ENCODE measurements around the gene GKN2. TPM values are rescaled to one million over a fixed set of nuclear protein-coding genes. Genes with fewer than 3 reads are reported as not detected.

GKN2 gene
- polyA plus RNA-seq, 2 of the 4 experiments (the other 2 are of a cell fraction), result 0.93 to 3.7 TPM

GRCh38 chr2:68932402-68932801, 20.3 kb downstream of the GKN2 start:
- no peak for FAIRE-seq
- Histone ChIP-seq H3K9me3 (no peaks in the 10 kb centered on the region), H3K27ac (no peak overlapping the region), H3K4me1 (peaks cover 13% of the 10 kb centered on the region), H3K4me2 (no peak overlapping the region), H3K4me3 (no peak overlapping the region)
- WGBS (ENCODE audit: missing lambda C conversion rate), result 62% methylated on average over 4 of the region's 4 CpGs
- POLR2A ChIA-PET, result no interaction called here
- TF ChIP-seq EHF (CRISPR knock-in tag; IDR thresholded peaks at IDR 0.05) (no peak), SREBF2 (IDR thresholded peaks at IDR 0.05) (no peak), TFCP2L1 (CRISPR knock-in tag; IDR thresholded peaks at IDR 0.05) (no peak), EHMT2 (IDR thresholded peaks at IDR 0.05; ENCODE audit: low read depth) (no peak), HDAC2 (IDR thresholded peaks at IDR 0.05) (no peak), RARB (CRISPR knock-in tag; IDR thresholded peaks at IDR 0.05) (no peak), KDM1A (IDR thresholded peaks at IDR 0.05; ENCODE audit: low read depth) (no peak), MAZ (IDR thresholded peaks at IDR 0.05; ENCODE audit: borderline replicate concordance, low read depth, low read length) (no peak), RNF2 (IDR thresholded peaks at IDR 0.05; ENCODE audit: borderline replicate concordance, low read depth) (no peak)
- CTCF ChIA-PET, result interaction anchor here (0.8 to 6.7 kb wide), 8 partner anchors 11 to 469 kb away, joined by 3 to 38 read pairs (median 5); partner anchors contain the start of gene ANTXR1
- DNase-seq (ENCODE audit: low read depth in 1 of 2, low spot score in 1 of 2), result no peak
- peak; percentile 27 to 66; a peak in 3 of 6 replicates for ATAC-seq

- Histone ChIP-seq H3K27ac (no peak overlapping the region), H3K9me3 (no peaks in the 10 kb centered on the region), H3K4me2 (no peak overlapping the region), H3K4me1 (peaks cover 14% of the 10 kb centered on the region), H3K4me3 (no peak overlapping the region)
- CTCF ChIA-PET, result interaction anchor here (1.3 to 6.7 kb wide), 5 partner anchors 12 to 468 kb away, joined by 3 to 38 read pairs (median 6); partner anchors contain the start of gene ANTXR1
- POLR2A ChIA-PET, result no interaction called here
- 56% methylated on average over 4 of the region's 4 CpGs for WGBS (ENCODE audit: missing lambda C conversion rate)
- no peak for TF ChIP-seq TFCP2L1 (CRISPR knock-in tag; IDR thresholded peaks at IDR 0.05)
- TF ChIP-seq HOXA7 (CRISPR knock-in tag; IDR thresholded peaks at IDR 0.05), result no peak
- TF ChIP-seq EHMT2 (IDR thresholded peaks at IDR 0.05; ENCODE audit: low read depth), result no peak
- TF ChIP-seq KDM5A (IDR thresholded peaks at IDR 0.05), result no peak
- no peak for TF ChIP-seq HOXB13 (CRISPR knock-in tag; IDR thresholded peaks at IDR 0.05; ENCODE audit: low read depth)
- TF ChIP-seq CEBPB (IDR thresholded peaks at IDR 0.05), result no peak
- no peak for TF ChIP-seq USF2 (IDR thresholded peaks at IDR 0.05)
- TF ChIP-seq HMGXB4 (CRISPR knock-in tag; IDR thresholded peaks at IDR 0.05; ENCODE audit: borderline replicate concordance), result no peak
- no peak for TF ChIP-seq SMC3 (IDR thresholded peaks at IDR 0.05)
- no peak for TF ChIP-seq RCOR1 (IDR thresholded peaks at IDR 0.05; ENCODE audit: low read depth, low read length)
- TF ChIP-seq JUN (IDR thresholded peaks at IDR 0.05), result no peak
- DNase-seq (ENCODE audit: low read depth in 1 of 2, low spot score in 1 of 2) (no peak), ATAC-seq (no peak), FAIRE-seq (no peak)
These were observed 20.9 kb downstream of the GKN2 start for GRCh38 chr2:68931799-68932198.

- FAIRE-seq (no peak), DNase-seq (ENCODE audit: low read depth in 1 of 2, low spot score in 1 of 2) (no peak), ATAC-seq (no peak)
- Histone ChIP-seq H3K4me2 (no peak overlapping the region), H3K4me1 (peaks cover 14% of the 10 kb centered on the region), H3K9me3 (no peaks in the 10 kb centered on the region), H3K4me3 (no peak overlapping the region), H3K27ac (no peak overlapping the region)
- TF ChIP-seq RARB (CRISPR knock-in tag; IDR thresholded peaks at IDR 0.05), result no peak
- TF ChIP-seq TP53 (CRISPR knock-in tag; IDR thresholded peaks at IDR 0.05), result no peak
- no peak for TF ChIP-seq MAX (IDR thresholded peaks at IDR 0.05)
- no peak for TF ChIP-seq HOXA7 (CRISPR knock-in tag; IDR thresholded peaks at IDR 0.05)
- 89% methylated on average over 3 of the region's 3 CpGs for WGBS (ENCODE audit: missing lambda C conversion rate)
- POLR2A ChIA-PET, result no interaction called here
- CTCF ChIA-PET, result interaction anchor here (0.5 to 6.7 kb wide), 6 partner anchors 12 to 375 kb away, joined by 3 to 38 read pairs (median 4); no protein-coding TSS in a partner anchor
These were observed 21.5 kb downstream of the GKN2 start for GRCh38 chr2:68931149-68931711.
